Measurements from ENCODE around the gene BCL7A. TPM values are rescaled to one million over a fixed set of nuclear protein-coding genes. Genes with fewer than 3 reads are reported as not detected.

BCL7A gene
- total and polyA plus RNA-seq, 2 of the 8 experiments (the other 6 are each of a cell fraction or from before 2014, with no cell fraction given): 11.9 to 12.7 TPM

- Histone ChIP-seq H2BK5ac (ENCODE audit: low read depth, low read length) (no peak overlapping the region), H3K14ac (ENCODE audit: insufficient read length) (no peak overlapping the region), H3K9me3 (ENCODE audit: insufficient read depth in 2 of 2, low read depth in 1 of 2, low read length in 1 of 2) (no peaks in the 10 kb centered on the region), H2AK5ac (ENCODE audit: low read depth, low read length) (0 out of 2 replicates have a peak overlapping the region, but pooled peaks have one; percentile 13), H3K23me2 (ENCODE audit: low read depth, low read length) (no peaks in the 10 kb centered on the region), H3K56ac (replicated peaks; ENCODE audit: insufficient read length, low read depth, low read length) (no peak overlapping the region), H2BK12ac (ENCODE audit: low read depth, low read length) (0 out of 2 replicates have a peak overlapping the region, but pooled peaks have one; percentile 27), H4K91ac (replicated peaks; ENCODE audit: insufficient read length, low read length) (no peak overlapping the region), H4K8ac (ENCODE audit: extremely low read depth, insufficient read depth, low read length) (no peak overlapping the region), H3K9ac (replicated peaks in 1 of 4; ENCODE audit: extremely low read depth in 1 of 4, low read depth in 3 of 4, low read length in 3 of 4) (no peak overlapping the region), H3K36me3 (ENCODE audit: control insufficient read depth in 2 of 4, insufficient read depth in 4 of 4, low read length in 3 of 4) (no peaks in the 10 kb centered on the region), H4K5ac (ENCODE audit: insufficient read length, low read depth, low read length) (no peak overlapping the region), H3K18ac (ENCODE audit: extremely low read depth, low read length) (no peak overlapping the region; the same call in 1 of the 2 replicates), H3K4me1 (replicated peaks in 1 of 4; ENCODE audit: control insufficient read depth in 3 of 4, insufficient read depth in 4 of 4, low read length in 3 of 4) (peaks cover 0 to 3% (median 0%) of the 10 kb centered on the region in 4 experiments; a peak in 2 of 7 replicates), H4K20me1 (replicated peaks in 1 of 2; ENCODE audit: control insufficient read depth in 1 of 2, insufficient read depth in 2 of 2, low read length in 2 of 2) (no peaks in the 10 kb centered on the region), H3K4ac (replicated peaks; ENCODE audit: insufficient read length, low read depth, low read length) (no peak overlapping the region), H2BK15ac (ENCODE audit: low read length) (no peak overlapping the region), H3K27ac (ENCODE audit: low read depth, low read length) (no peak overlapping the region), H3K23ac (ENCODE audit: insufficient read length) (peak overlapping the region; percentile 86), H3K4me2 (ENCODE audit: insufficient read depth in 1 of 2, low read depth in 2 of 2, low read length in 2 of 2) (no peak overlapping the region), H3K4me3 (ENCODE audit: extremely low read depth in 1 of 4, insufficient read depth in 2 of 4, low read depth in 3 of 4, low read length in 4 of 4) (no peak overlapping the region), H2BK120ac (replicated peaks; ENCODE audit: low read depth, low read length) (no peak overlapping the region), H3K79me2 (ENCODE audit: control insufficient read depth in 1 of 2, insufficient read depth in 2 of 2, low read length in 2 of 2) (no peaks in the 10 kb centered on the region), H3K27me3 (replicated peaks in 1 of 4; ENCODE audit: control insufficient read depth in 3 of 4, extremely low read depth in 1 of 4, insufficient read depth in 3 of 4, low read length in 3 of 4) (no peaks in the 10 kb centered on the region), H2AFZ (ENCODE audit: low read length) (no peak overlapping the region), H3K79me1 (ENCODE audit: low read depth, low read length) (no peaks in the 10 kb centered on the region), H2BK20ac (ENCODE audit: low read length) (no peak overlapping the region)
- DNase-seq (ENCODE audit: low read depth in 1 of 2, low spot score in 2 of 2) (no peak), FAIRE-seq (no peak)
- ChIA-PET CTCF (ENCODE audit: partially characterized antibody) (interaction anchor here (1.1 to 1.4 kb wide), 3 partner anchors 14 to 114 kb away, joined by 3 to 4 read pairs (median 4); no protein-coding TSS in a partner anchor), POLR2A (ENCODE audit: partially characterized antibody) (interaction anchor here (0.5 to 1.8 kb wide), 4 partner anchors 9 to 16 kb away, joined by 3 to 9 read pairs (median 4); no protein-coding TSS in a partner anchor)
- WGBS, 2 experiments (ENCODE audit: extremely low coverage in 1 of 2, insufficient coverage in 1 of 2, insufficient read length in 1 of 2, insufficient replicate concordance in 2 of 2, low coverage in 1 of 2, low lambda C conversion rate in 2 of 2, missing lambda C conversion rate in 1 of 2): 87% methylated on average over 11 of the region's 11 CpGs; no CpG with 5 or more reads in 1 of the 2 experiments
- no peak for TF ChIP-seq GABPA (IDR thresholded peaks at IDR 0.05; ENCODE audit: borderline replicate concordance, insufficient read depth, low read length)
- TF ChIP-seq RBBP5 (IDR thresholded peaks at IDR 0.05; ENCODE audit: borderline replicate concordance, low read depth, low read length): no peak
- no peak for TF ChIP-seq BCL11A (IDR thresholded peaks at IDR 0.05; ENCODE audit: low read depth in 2 of 2, low read length in 2 of 2)
- TF ChIP-seq SIN3A (conservative IDR thresholded peaks at IDR 0.05 in 1 of 2, IDR thresholded peaks at IDR 0.05 in 1 of 2; ENCODE audit: low read depth in 1 of 2, low read length in 2 of 2): no peak
- no peak for TF ChIP-seq CHD2 (IDR thresholded peaks at IDR 0.05; ENCODE audit: low read length)
- no peak for TF ChIP-seq CTCF (IDR thresholded peaks at IDR 0.05; ENCODE audit: control extremely low read depth in 1 of 3, insufficient read depth in 1 of 3, low read depth in 1 of 3, low read length in 3 of 3)
- TF ChIP-seq POLR2A (IDR thresholded peaks at IDR 0.05; ENCODE audit: control extremely low read depth in 1 of 2, low read depth in 2 of 2, low read length in 2 of 2): no peak
- TF ChIP-seq SIX5 (IDR thresholded peaks at IDR 0.05; ENCODE audit: low read depth, low read length): no peak
- no peak for TF ChIP-seq ATF2 (IDR thresholded peaks at IDR 0.05; ENCODE audit: low read length)
These were observed 16.4 kb upstream of the BCL7A start for GRCh38 chr12:122005252-122005776.
